ENCODE results near the gene DGKI.

- TF ChIP-seq CTCF (IDR thresholded peaks at IDR 0.05 in 8 of 11, conservative IDR thresholded peaks at IDR 0.05 in 3 of 11) = no peak
- no peak for TF ChIP-seq POLR2AphosphoS5 (IDR thresholded peaks at IDR 0.05)
These were observed 301.6 kb downstream of the DGKI start for GRCh38 chr7:137545059-137545716.

Measured in spleen (tissue), 7 donors.